Testis (tissue), 3 donors: Measurements from ENCODE around the gene NDST1. TPM values are rescaled to one million over a fixed set of nuclear protein-coding genes. Genes with fewer than 3 reads are reported as not detected.

Experiments
- DNase-seq: peaks from one replicate; pipeline ENCODE4 v3.0.0-alpha.2; 2019
- H3K27ac ChIP-seq, 2 donors: fragments of 200-600 bp; sonication (generic); one replicate each; pipeline ENCODE4 v1.5.1; 2019
- H3K27me3 ChIP-seq: fragments of 200-600 bp; sonication (generic); one replicate; pipeline ENCODE4 v1.5.1; 2019
- H3K36me3 ChIP-seq: fragments of 200-600 bp; sonication (generic); one replicate; pipeline ENCODE4 v1.5.1; 2017; ENCODE audit warnings: low read depth; ENCODE audit errors: missing control alignments
- H3K4me1 ChIP-seq: fragments of 200-600 bp; sonication (generic); one replicate; pipeline ENCODE4 v1.5.1; 2019
- H3K4me3 ChIP-seq, 2 donors: fragments of 200-600 bp; sonication (generic); one replicate each; pipeline ENCODE4 v1.5.1; 2017 to 2019
- H3K9me3 ChIP-seq: fragments of 200-600 bp; sonication (generic); one replicate; pipeline ENCODE4 v1.5.1; 2017
- CTCF ChIP-seq, 3 experiments: fragments of 450-650 bp in 2 of 3; fragments of 200-600 bp in 1 of 3; sonication (generic) in 1 of 3; IDR thresholded peaks; one replicate each; pipeline ENCODE4 v1.5.1; 2016 to 2019; ENCODE audit warnings: antibody characterized with exemption in 3 of 3, mild to moderate bottlenecking in 2 of 3, moderate library complexity in 1 of 3
- POLR2A ChIP-seq: fragments of 450-650 bp; IDR thresholded peaks from one replicate; pipeline ENCODE4 v1.6.1; 2017; ENCODE audit warnings: antibody characterized with exemption, mild to moderate bottlenecking, moderate library complexity
- WGBS, 2 donors: methylation state at CpG; one replicate each; pipeline ENCODE4 v1.1.5; 2018; 5-methylcytosine and 5-hydroxymethylcytosine counted together
- intact Hi-C: fragments of 100-400 bp; cut with DNase I; formaldehyde crosslinking; loops from one replicate; pipeline ENCODE4 v1.15.1; 2023; ENCODE audit warnings: low total_unique reads
- polyA plus RNA-seq: library from polyadenylated mRNA; stranded (reverse); fragments of 350-450 nt; fragmentation: Illumina TruSeq; extraction: RNeasy Lipid Tissue Mini Kit (QIAGEN cat#74804); gene quantifications from one replicate; pipeline ENCODE4 v1.2.3, GENCODE V29; 2014; ENCODE audit warnings: low read depth, low replicate concordance; ENCODE audit not compliant: insufficient read depth
- total RNA-seq, 2 donors: library from RNA; depleted of rRNA; stranded (reverse); fragments of >200 nt; gene quantifications; one replicate each; pipeline ENCODE4 v1.2.3, GENCODE V29; 2016

The NDST1 gene
- total and polyA plus RNA-seq, 3 donors from 2014 or later, result 55.0 to 174 (median 167) TPM

GRCh38 chr5:150595466-150596031 lies 87.6 kb downstream of the NDST1 start:
- Histone ChIP-seq H3K4me1 (peaks cover 37% of the 10 kb centered on the region), H3K27ac (peak overlapping the region; percentile 23 to 44), H3K36me3 (no peaks in the 10 kb centered on the region), H3K9me3 (no peaks in the 10 kb centered on the region), H3K27me3 (no peaks in the 10 kb centered on the region), H3K4me3 (no peak overlapping the region)
- no peak for DNase-seq
- intact Hi-C loops, result loop anchor here (10.0 kb wide), 1 partner anchor 59 kb away; no protein-coding TSS in a partner anchor
- TF ChIP-seq POLR2A (no peak), CTCF (IDR thresholded peaks at IDR 0.05) (no peak)
- WGBS, 2 donors, result 42% methylated on average over 12 of the region's 12 CpGs

- Histone ChIP-seq H3K27me3 (no peaks in the 10 kb centered on the region), H3K9me3 (no peaks in the 10 kb centered on the region), H3K36me3 (no peaks in the 10 kb centered on the region), H3K4me1 (peaks cover 29% of the 10 kb centered on the region), H3K4me3 (no peak overlapping the region), H3K27ac (no peak overlapping the region)
- WGBS, 2 donors, result 81 to 90% methylated on average over 6 to 9 of the region's 9 CpGs
- intact Hi-C loops, result loop anchor here (10.0 kb wide), 1 partner anchor 58 kb away; no protein-coding TSS in a partner anchor
- no peak for DNase-seq
- no peak for TF ChIP-seq POLR2A
- no peak for TF ChIP-seq CTCF (IDR thresholded peaks at IDR 0.05)
Observed at GRCh38 chr5:150596313-150596712, 88.4 kb downstream of the NDST1 start.

GRCh38 chr5:150596826-150597225 lies 88.9 kb downstream of the NDST1 start:
- Histone ChIP-seq H3K36me3 (no peaks in the 10 kb centered on the region), H3K4me1 (peaks cover 25% of the 10 kb centered on the region), H3K27ac (no peak overlapping the region), H3K9me3 (no peaks in the 10 kb centered on the region), H3K4me3 (no peak overlapping the region), H3K27me3 (no peaks in the 10 kb centered on the region)
- TF ChIP-seq CTCF (IDR thresholded peaks at IDR 0.05) (no peak), POLR2A (no peak)
- intact Hi-C loops, result loop anchor here (10.0 kb wide), 1 partner anchor 58 kb away; no protein-coding TSS in a partner anchor
- 86 to 89% methylated on average over 2 to 3 of the region's 3 CpGs for WGBS, 2 donors
- DNase-seq, result no peak

DNA sequence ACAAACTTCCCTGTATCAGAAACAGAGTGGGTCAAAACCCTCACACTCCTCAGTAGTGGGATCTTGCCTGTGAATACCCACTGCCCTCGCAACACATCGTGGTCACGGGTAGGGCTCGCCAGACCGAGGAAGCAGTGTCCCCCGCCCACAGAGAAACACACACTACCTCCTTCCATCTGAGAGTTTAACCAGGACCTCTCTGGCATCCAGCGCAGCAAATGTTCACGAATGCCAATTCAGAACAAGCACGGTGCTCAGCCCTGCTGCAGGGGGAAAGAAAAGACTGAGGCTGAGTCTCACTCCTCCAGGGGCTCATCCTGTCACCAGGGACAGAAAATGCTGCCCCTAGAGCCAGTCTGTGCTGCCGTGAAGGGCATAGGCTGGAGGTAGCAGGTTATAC lies 90.1 kb downstream of the NDST1 start:
- DNase-seq, result no peak
- peaks cover 25% of the 10 kb centered on the region for H3K4me1 ChIP-seq
- no peak overlapping the region for H3K27ac ChIP-seq
- no peaks in the 10 kb centered on the region for H3K27me3 ChIP-seq
- intact Hi-C loops, result loop anchor here (10.0 kb wide), 1 partner anchor 57 kb away; no protein-coding TSS in a partner anchor
- WGBS, 2 donors, result 66 to 74% methylated on average over 10 of the region's 10 CpGs
- no peaks in the 10 kb centered on the region for H3K36me3 ChIP-seq
- H3K9me3 ChIP-seq, result no peaks in the 10 kb centered on the region
- no peak overlapping the region for H3K4me3 ChIP-seq
- TF ChIP-seq POLR2A, result no peak
- TF ChIP-seq CTCF (IDR thresholded peaks at IDR 0.05), result no peak

DNA sequence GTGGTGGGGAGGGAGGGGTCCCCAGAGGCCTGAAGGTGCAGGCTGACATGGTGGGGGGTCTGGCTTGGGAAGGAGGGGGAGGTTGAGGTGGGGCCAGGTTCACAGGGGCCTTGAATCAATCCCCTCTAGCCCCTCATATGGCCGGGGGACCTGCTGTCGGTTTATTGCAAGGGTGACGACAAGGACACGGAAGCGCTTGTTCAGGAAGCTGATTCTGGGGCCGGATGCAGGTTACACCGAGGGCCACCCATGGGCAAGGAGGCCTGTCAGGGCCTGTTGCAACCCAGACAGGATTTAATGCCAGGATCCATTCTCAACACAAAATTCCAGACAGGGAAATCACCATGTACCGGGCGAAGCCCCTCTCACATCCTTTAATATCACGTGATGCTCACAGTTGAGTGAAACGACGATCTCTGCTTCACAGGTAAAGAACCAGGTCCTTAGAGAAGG lies 90.9 kb downstream of the NDST1 start:
- peaks cover 20% of the 10 kb centered on the region for H3K4me1 ChIP-seq
- DNase-seq, result no peak
- H3K4me3 ChIP-seq, result no peak overlapping the region
- no peaks in the 10 kb centered on the region for H3K9me3 ChIP-seq
- no peak for TF ChIP-seq CTCF (IDR thresholded peaks at IDR 0.05)
- TF ChIP-seq POLR2A, result no peak
- no peaks in the 10 kb centered on the region for H3K27me3 ChIP-seq
- WGBS, 2 donors, result 89 to 91% methylated on average over 5 to 12 of the region's 12 CpGs
- intact Hi-C loops, result loop anchor here (10.0 kb wide), 1 partner anchor 56 kb away; no protein-coding TSS in a partner anchor
- no peak overlapping the region for H3K27ac ChIP-seq
- H3K36me3 ChIP-seq, result no peaks in the 10 kb centered on the region
